WTC11 (cell line): ENCODE data around the gene MANSC1. TPM values are rescaled to one million over a fixed set of nuclear protein-coding genes. Genes with fewer than 3 reads are reported as not detected.

Experiments
- ATAC-seq: fragments of 200-7000 bp; cut with Tn5 transposase; 2 replicates; pipeline ENCODE4 v1.10.0; 2021; ENCODE audit warnings: mild to moderate bottlenecking, moderate library complexity
- CTCF ChIA-PET: fragments of 300-600 bp; sonication (Branson Sonifier 250); formaldehyde crosslinking; loops from one replicate; lab custom pipeline; 2021; ENCODE audit warnings: antibody characterized with exemption; lab: Charles Lee
- POLR2A ChIA-PET: fragments of 350-600 bp; sonication (Branson Sonifier 250); formaldehyde crosslinking; loops from one replicate; lab custom pipeline; 2021; ENCODE audit warnings: antibody characterized with exemption; lab: Charles Lee
- DNase-seq: peaks from one replicate; pipeline ENCODE4 v3.0.0; 2021; ENCODE audit warnings: low spot score
- H3K27ac Mint-ChIP-seq: 2 replicates; pipeline ENCODE4 v1.8.0; 2021; ENCODE audit warnings: mixed read lengths
- H3K27me3 Mint-ChIP-seq: 2 replicates; pipeline ENCODE4 v1.8.0; 2021; ENCODE audit warnings: low read depth, mild to moderate bottlenecking, moderate library complexity, mixed read lengths
- H3K36me3 Mint-ChIP-seq: 2 replicates; pipeline ENCODE4 v1.8.0; 2021; ENCODE audit warnings: mixed read lengths
- H3K4me1 Mint-ChIP-seq: 2 replicates; pipeline ENCODE4 v1.8.0; 2022; ENCODE audit warnings: mixed read lengths
- H3K4me3 Mint-ChIP-seq: 2 replicates; pipeline ENCODE4 v1.8.0; 2021; ENCODE audit warnings: mild to moderate bottlenecking, moderate library complexity, mixed read lengths
- H3K9me3 Mint-ChIP-seq: 2 replicates; pipeline ENCODE4 v1.8.0; 2021; ENCODE audit warnings: mixed read lengths
- AFF4 ChIP-seq: sonication (generic); formaldehyde crosslinking; IDR thresholded peaks from 2 replicates; pipeline ENCODE4 v1.8.1; 2023; ENCODE audit warnings: mild to moderate bottlenecking, missing genetic modification reagents, borderline replicate concordance
- ATF1 ChIP-seq: sonication (generic); formaldehyde crosslinking; IDR thresholded peaks from 2 replicates; pipeline ENCODE4 v1.8.1; 2023; ENCODE audit warnings: mild to moderate bottlenecking, moderate library complexity, missing genetic modification reagents
- CDX4 ChIP-seq: fragments of 250-450 bp; sonication (Bioruptor Pico); IDR thresholded peaks from 2 replicates; pipeline ENCODE4 v1.9.0; 2021; ENCODE audit warnings: moderate library complexity, mild to moderate bottlenecking, inconsistent platforms, borderline replicate concordance
- CTCF ChIP-seq: fragments of 200-600 bp; IDR thresholded peaks from 2 replicates; pipeline ENCODE4 v1.8.0; 2022; ENCODE audit warnings: antibody characterized with exemption
- ESRRA ChIP-seq: sonication (generic); formaldehyde crosslinking; IDR thresholded peaks from 2 replicates; pipeline ENCODE4 v1.8.1; 2022; ENCODE audit warnings: mild to moderate bottlenecking, missing genetic modification reagents, borderline replicate concordance
- FOXP4 ChIP-seq: sonication (generic); formaldehyde crosslinking; IDR thresholded peaks from 2 replicates; pipeline ENCODE4 v1.8.0; 2022; ENCODE audit warnings: mild to moderate bottlenecking, missing genetic modification reagents
- HMGXB4 ChIP-seq: sonication (generic); formaldehyde crosslinking; IDR thresholded peaks from 2 replicates; pipeline ENCODE4 v1.8.1; 2023; ENCODE audit warnings: mild to moderate bottlenecking, moderate library complexity, missing genetic modification reagents
- JAZF1 ChIP-seq: fragments of 250-450 bp; sonication (Bioruptor Pico); IDR thresholded peaks from 2 replicates; pipeline ENCODE4 v1.9.0; 2021; ENCODE audit warnings: moderate library complexity, mild to moderate bottlenecking, inconsistent platforms
- MAX ChIP-seq: sonication (generic); formaldehyde crosslinking; IDR thresholded peaks from 2 replicates; pipeline ENCODE4 v1.8.0; 2022; ENCODE audit warnings: mild to moderate bottlenecking, missing genetic modification reagents
- NR3C1 ChIP-seq: sonication (generic); formaldehyde crosslinking; conservative IDR thresholded peaks from 2 replicates; pipeline ENCODE4 v1.8.1; 2023; ENCODE audit warnings: low read depth, mild to moderate bottlenecking, missing genetic modification reagents
- RORB ChIP-seq: fragments of 250-450 bp; sonication (Bioruptor Pico); IDR thresholded peaks from 2 replicates; pipeline ENCODE4 v1.9.0; 2021; ENCODE audit warnings: mild to moderate bottlenecking
- SOX15 ChIP-seq: fragments of 250-450 bp; sonication (Bioruptor Pico); IDR thresholded peaks from 2 replicates; pipeline ENCODE4 v1.9.0; 2021; ENCODE audit warnings: mild to moderate bottlenecking
- TEAD4 ChIP-seq: sonication (generic); formaldehyde crosslinking; IDR thresholded peaks from 2 replicates; pipeline ENCODE4 v1.8.0; 2022; ENCODE audit warnings: mild to moderate bottlenecking, missing genetic modification reagents
- ZNF423 ChIP-seq: fragments of 250-450 bp; sonication (Bioruptor Pico); IDR thresholded peaks from 2 replicates; pipeline ENCODE4 v2.1.2; 2022; ENCODE audit warnings: mild to moderate bottlenecking, moderate library complexity
- total RNA-seq: library from RNA; stranded (reverse); gene quantifications from 3 replicates; pipeline ENCODE4 v1.2.3, GENCODE V29; 2021

The MANSC1 gene
- total RNA-seq, 1 experiment from 2014 or later: 6.8 TPM

- Mint-ChIP-seq H3K36me3 (0 out of 2 replicates have a peak, but pooled peaks cover 3% of the 10 kb centered on the region), H3K9me3 (peaks cover 3% of the 10 kb centered on the region; the same call in 1 of the 2 replicates), H3K4me1 (peaks cover 12% of the 10 kb centered on the region), H3K27me3 (no peaks in the 10 kb centered on the region)
- POLR2A ChIA-PET: no interaction called here
- no peak for TF ChIP-seq CDX4
- no peak for TF ChIP-seq HMGXB4 (CRISPR knock-in tag)
- TF ChIP-seq RORB (CRISPR knock-in tag): no peak
- TF ChIP-seq, all 79 proteins: peak for 0
- H3K27ac Mint-ChIP-seq: no peak overlapping the region
- ATAC-seq (no peak), DNase-seq (no peak)
- no peak overlapping the region for H3K4me3 Mint-ChIP-seq
- CTCF ChIA-PET: no interaction called here
These were observed 43.1 kb upstream of the MANSC1 start for GRCh38 chr12:12393171-12393570.

- Mint-ChIP-seq H3K4me3 (no peak overlapping the region), H3K9me3 (peaks cover 3% of the 10 kb centered on the region; the same call in 1 of the 2 replicates), H3K27me3 (no peaks in the 10 kb centered on the region), H3K27ac (no peak overlapping the region), H3K36me3 (0 out of 2 replicates have a peak, but pooled peaks cover 3% of the 10 kb centered on the region), H3K4me1 (peaks cover 15% of the 10 kb centered on the region)
- DNase-seq (no peak), ATAC-seq (no peak)
- CTCF ChIA-PET: no interaction called here
- POLR2A ChIA-PET: interaction anchor here (0.6 kb wide), 1 partner anchor 276 kb away, joined by 3 read pairs; no protein-coding TSS in a partner anchor
- no peak for TF ChIP-seq FOXP4
- no peak for TF ChIP-seq TEAD4 (CRISPR knock-in tag)
- no peak for TF ChIP-seq NR3C1
- no peak for TF ChIP-seq JAZF1 (CRISPR knock-in tag)
- TF ChIP-seq AFF4 (CRISPR knock-in tag): no peak
- TF ChIP-seq SOX15: no peak
- TF ChIP-seq ATF1 (CRISPR knock-in tag): no peak
- no peak for TF ChIP-seq ZNF423 (CRISPR knock-in tag)
- no peak for TF ChIP-seq CTCF
- no peak for TF ChIP-seq ESRRA (CRISPR knock-in tag)
- TF ChIP-seq RORB (CRISPR knock-in tag): no peak
- no peak for TF ChIP-seq MAX
- TF ChIP-seq, all 79 proteins: peak for 0
These were observed 42.4 kb upstream of the MANSC1 start for GRCh38 chr12:12392413-12392812.
